ENCODE results near the gene ANXA11.

DNA sequence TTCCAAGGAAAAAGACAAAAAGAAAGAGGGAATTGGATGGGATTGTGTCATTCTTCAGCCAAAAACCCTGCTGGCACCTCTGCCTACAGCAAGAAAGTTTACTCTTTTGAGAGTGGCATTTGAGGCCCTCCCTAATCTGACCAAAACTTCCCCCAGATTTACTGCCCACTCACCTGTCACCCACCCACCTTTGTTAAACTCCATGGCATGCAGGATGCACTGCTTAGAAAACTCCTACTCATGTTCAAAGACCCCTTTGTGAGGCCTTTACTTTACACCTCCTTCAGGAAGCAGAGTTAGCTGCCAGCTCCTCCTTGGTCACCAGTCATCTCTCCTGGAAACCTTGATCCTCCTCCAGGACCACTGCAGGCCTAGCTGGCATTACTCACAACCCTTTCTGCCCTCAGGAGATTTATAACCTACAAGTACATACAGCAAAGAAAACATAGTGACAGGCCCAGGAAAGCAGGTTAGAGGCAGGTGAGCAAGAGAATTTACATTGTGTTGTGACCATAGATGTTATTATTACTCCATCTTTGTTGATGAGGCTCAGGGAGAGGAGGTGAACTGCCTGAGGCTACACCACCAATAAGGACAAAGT lies 83.1 kb downstream of the ANXA11 start:
- TF ChIP-seq, protein P1, sequence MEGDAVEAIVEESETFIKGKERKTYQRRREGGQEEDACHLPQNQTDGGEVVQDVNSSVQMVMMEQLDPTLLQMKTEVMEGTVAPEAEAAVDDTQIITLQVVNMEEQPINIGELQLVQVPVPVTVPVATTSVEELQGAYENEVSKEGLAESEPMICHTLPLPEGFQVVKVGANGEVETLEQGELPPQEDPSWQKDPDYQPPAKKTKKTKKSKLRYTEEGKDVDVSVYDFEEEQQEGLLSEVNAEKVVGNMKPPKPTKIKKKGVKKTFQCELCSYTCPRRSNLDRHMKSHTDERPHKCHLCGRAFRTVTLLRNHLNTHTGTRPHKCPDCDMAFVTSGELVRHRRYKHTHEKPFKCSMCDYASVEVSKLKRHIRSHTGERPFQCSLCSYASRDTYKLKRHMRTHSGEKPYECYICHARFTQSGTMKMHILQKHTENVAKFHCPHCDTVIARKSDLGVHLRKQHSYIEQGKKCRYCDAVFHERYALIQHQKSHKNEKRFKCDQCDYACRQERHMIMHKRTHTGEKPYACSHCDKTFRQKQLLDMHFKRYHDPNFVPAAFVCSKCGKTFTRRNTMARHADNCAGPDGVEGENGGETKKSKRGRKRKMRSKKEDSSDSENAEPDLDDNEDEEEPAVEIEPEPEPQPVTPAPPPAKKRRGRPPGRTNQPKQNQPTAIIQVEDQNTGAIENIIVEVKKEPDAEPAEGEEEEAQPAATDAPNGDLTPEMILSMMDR (IDR thresholded peaks at IDR 0.05): no peak
- TF ChIP-seq EZH2 (IDR thresholded peaks at IDR 0.05; ENCODE audit: borderline replicate concordance, insufficient read depth, low read depth, low read length, poor library complexity, severe bottlenecking): no peak

All from B cell (primary cell).